NCI-H1417 treated with DMSO at 0.1 percent for 48 hours (cell line): ENCODE data around the gene ANKEF1.
"Not testable (repeated sequence)": the region's sequence is repeated elsewhere in the genome, so short reads cannot be mapped to it uniquely, and the experiment has no call there.

Source experiments
- DNase-seq: peaks from one replicate; lab custom pipeline; 2025; lab: John Stamatoyannopoulos, UW

The ANKEF1 gene

DNA sequence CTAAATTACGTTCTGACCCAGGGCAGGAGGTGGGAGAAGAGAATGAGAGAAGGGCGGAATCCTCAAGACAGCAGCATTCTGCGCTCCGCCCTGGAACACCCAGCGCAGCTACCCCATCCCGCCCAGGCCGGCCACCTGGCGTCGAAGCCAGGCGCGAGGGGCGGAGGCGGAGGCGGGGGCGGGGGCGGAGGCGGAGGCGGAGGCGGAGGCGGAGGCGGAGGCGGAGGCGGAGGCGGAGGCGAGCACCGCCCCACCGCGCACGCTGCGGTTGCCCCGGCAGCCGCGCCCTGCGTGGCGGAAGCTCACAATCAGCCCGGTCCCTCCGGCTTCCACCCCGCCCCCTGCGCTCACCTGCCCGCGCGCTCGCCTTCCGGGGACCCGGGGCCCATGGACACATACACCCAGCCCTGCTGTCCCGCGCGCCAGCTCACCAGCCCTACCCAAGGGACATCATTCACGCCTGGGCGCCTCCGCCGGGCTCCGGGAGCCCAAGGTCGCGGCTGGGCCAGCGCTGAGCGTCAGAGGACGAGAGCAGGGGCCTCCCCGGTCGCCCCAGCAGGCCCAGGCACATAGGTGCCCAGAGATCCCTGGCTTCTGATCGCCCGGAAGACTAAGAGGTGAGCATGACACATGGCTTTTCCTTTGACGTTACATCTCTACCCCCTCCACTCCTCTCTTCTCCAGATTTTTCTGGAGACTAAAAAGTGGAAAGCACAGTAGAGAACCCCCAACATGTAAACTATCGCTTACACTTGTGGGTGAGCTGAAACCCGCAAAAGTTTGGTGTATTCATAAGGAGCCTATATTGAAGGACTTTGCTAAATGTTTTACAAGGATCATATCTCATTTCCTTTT lies at the start of gene ANKEF1:
Gene ANKEF1 (plus strand): TSS at position 271 of the 855 bp plus-strand sequence. CDS start 3,315 bp downstream, outside the sequence.
- DNase-seq, result peak; percentile 54

DNA sequence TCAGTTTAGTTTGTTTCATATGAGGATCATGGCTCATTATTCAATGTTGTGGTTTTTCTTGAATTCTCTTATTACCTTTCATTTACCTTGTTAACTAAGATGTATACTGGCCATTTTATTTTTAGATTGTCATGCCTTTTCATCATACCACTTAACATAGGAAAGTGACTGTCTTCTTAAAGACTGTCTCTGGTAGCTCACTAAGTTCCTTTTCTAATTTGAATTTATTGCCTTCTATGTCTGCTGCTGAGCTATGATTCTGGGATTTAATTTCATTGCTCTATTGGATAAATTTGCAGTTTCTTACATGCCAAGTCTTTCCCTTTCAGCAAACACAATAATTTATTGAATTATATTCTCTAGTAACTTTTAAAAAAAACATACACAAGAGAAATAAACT lies 49.5 kb upstream of the ANKEF1 start:
- DNase-seq, result no peak

DNA sequence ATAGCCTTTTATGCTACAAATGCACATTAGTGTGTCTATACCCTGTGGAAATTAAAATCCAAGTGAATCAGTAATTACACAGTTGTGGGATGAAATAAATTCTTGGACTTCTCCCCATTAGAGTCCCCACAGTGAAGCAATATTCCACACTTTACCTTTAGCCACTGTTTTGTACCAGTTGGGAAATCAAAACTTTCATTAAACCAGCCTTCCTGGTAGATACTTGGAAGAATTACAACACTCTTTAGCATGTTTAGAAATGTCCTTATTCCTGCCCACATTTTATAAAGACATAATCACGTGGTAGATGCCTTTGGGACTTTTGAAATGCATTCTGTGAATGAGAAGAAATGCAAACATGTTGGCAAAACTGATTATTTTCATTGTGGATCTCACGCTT lies 49.0 kb upstream of the ANKEF1 start:
- no peak for DNase-seq

DNA sequence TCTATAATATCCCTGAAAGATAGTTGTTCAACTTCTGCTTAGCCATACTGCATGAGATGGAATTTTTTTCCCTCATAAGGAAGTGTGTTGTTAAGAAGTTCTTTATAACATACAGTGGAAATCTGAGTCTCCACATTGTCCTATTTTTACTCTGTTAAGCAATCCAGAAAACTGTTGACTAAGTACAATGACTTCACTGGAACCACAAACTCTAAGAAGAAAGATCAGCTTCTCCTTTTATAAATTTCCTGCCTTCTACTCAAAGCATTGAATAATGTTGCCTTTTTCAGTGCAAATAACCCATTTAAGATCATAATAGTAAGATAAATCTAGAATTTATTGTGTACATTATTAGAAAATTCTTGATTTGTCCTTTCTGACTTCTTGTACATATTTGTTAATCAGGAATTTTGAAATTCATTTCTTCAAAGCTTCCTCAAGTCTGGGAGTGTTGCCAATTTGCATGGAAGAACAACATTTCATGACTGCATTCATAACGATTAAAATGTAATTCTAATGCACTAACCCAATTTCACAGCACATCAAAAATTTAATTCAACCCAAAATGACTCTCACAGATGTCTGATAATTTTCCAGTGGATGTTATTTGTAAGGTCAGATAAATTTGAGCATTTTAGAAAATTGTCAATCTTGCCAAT lies 45.6 kb upstream of the ANKEF1 start:
- DNase-seq, result no peak

DNA sequence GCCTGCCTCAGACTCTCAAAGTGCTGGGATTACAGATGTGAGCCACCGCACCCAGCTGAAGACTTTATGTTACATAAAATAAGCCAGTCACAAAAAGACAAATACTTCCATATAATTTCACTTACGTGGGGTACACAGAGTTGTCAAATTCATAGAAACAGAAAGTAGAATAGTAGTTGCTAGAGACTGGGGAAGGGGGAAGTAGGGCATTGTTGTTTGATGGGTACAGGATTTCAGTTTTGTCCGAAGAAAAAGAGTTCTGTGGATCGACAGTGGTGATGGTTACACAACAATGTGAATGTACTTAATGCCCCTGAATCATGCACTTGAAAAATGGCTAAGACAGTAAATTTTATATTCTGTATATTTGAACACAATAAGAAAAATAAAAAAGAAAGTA lies 41.6 kb upstream of the ANKEF1 start:
- no peak for DNase-seq

DNA sequence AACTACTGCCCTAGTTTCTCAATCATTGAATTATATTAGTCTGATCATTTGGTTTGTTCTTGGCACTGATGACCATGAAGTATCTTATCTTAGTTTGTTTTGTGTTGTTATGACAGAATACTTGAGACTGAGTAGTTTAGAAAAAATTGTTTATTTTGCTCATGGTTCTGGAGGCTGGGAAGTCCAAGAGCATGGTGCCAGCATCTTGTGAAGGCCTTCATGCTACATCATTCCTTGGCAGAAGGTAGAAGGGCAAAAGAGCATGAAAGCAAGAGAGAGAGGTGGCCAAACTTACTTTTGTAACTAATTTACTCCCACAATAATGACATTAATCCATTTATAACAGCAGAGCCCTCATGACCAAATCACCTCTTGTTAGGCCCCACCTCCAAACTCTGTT lies 40.1 kb upstream of the ANKEF1 start:
- DNase-seq, result no peak

DNA sequence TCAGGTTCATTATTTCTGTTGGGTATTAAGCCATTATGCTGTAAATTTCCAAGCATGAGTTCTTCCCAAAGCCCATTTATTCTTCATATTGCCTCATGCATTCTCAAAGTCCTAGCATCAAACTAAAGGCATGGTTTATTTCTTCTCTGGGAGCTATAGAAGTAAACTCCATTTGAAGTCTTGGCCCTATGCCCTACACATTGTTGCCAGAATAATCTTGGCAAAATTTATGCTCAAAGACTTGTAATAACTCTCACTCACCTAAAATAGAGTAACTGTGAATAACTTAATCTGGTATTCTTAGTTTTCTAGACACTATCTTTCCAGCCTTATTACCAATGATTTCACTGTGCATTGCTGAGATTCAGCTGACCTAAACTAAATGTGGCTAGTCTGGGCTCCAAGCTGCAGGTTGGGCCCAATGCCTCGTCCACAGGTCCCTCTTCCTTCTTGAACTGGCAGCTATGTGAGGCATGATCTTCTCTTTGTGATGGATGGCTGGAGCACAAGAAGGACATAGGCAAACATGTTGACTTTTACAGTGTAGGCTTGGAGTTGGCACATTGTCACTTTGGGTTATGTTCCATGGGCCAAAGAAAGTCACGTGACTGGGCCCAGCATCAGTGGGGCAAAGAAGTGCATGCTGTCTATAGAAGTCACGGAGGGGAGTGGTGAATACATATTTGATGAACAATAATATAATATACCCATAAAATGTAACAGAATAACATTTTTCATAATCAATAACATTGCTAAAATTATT lies 39.1 kb upstream of the ANKEF1 start:
- no peak for DNase-seq

DNA sequence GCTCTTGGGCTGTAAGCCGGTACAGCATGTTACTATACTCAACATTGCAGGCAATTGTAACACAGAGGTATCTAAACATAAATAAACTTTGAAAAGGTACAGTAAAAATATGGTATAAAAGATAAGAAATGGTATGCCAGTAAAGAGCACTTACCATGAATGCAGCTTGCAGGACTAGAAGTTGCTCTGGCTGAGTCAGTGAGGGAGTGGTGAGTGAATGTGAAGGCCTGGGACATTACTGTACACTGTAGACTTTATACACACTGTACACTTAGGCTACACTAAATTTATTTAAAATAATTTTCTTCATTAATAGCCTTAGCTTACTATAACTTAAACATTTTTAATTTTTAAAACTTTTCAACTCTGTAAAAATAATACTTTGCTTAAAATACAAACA lies 37.8 kb upstream of the ANKEF1 start:
- DNase-seq, result no peak

DNA sequence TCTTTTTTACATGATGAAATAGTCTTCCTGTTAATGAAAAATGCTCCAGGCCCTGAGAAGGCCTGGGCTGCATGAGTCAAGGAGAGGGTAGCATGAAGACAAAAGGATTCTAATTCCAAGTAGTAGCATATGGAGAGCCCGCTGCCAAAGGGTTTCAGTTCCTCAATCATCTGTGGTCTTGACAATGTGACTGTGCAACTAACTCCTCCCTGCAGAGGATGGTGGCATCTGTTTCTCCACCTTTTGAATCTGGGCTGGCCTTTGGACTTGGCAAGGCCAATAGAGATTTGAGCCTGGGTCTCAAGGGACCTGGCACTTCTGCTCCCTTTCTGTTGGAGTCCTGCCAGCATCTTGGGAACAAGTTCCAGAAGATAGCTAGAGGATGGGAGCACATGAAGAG lies 35.1 kb upstream of the ANKEF1 start:
- no peak for DNase-seq

DNA sequence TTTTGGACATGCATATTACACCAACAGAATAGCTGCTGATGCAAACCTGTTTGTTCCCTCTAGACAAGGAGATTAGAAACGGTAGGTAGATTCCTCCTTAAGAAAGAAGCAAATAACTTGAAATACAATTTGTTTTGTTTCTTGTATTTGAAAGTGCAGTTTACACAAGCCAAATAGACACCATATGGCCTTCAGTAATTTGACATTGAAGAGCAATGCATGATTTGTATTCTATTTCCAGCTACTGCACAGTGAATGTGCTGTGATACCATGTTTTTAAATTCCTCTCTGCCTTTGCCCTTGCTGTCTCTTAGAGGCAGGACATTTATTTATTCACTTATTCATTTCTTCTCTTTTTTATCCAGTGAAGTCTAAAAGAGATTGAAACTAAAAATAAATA lies 31.9 kb upstream of the ANKEF1 start:
- DNase-seq, result no peak

DNA sequence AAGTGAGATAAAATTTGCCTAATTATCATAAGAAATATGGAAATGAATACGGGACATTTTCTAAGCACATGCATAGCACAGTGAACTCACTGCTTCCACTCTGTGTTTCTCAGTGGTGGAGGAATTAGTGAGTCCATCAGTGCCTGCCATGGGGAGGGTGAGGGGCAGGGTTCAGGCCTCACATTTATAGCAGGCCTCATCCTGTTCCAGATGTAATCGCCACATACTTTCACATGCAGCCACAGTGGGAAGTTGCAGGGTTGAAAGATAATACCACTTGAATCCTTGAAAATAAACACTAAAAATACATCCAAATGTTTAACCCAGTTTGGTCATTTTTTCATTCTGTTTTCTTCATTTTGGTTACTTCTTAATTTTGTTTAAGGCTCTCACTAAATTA lies 29.9 kb upstream of the ANKEF1 start:
- DNase-seq, result no peak

DNA sequence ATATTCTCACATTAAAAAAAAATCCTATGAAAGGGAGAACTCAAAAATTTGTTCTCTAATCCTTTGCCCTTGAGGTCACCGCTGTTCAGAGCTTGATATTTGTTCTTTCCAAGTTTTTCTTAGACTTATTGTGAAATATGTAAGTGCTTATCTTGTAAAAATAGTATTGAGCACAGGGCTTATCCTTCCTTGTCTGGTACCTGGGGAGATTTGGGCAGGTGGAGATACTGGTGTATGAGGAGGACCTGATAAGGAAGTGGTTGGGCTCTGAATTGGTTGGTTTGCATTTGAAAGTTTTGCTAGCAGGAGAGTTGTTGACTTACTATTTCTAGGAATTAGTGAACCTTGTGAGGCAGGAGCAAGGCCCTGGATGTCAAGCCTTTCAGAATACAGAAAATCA lies 28.9 kb upstream of the ANKEF1 start:
- no peak for DNase-seq

DNA sequence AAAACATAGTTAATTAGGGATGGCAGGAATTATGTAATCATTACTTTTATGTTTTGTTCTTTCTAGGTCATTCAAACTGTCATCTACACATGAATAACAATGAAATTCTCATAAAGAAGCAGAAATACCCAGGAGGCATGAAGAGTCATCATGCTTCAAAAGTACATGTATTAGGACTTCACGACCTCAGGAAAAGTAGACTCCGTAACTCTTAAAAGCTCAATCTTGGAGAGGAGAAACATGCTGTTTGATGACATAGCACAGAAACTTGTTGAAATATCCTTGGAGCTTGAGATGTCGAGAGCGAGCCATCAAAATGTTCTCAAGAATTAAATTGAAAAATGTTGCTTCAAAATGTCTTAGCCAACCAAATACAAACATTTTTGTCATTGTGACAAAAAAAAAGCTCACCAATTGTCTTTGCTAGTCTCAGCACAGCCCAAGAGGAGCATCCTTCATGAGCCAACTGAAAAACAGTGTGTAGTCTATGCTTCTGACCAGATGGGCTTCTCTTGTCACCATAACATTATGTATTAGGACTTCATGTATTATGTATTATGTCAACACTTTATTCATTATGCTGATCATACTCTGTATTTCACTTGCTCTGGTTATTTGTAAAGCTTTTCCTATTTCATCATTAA lies 28.2 kb upstream of the ANKEF1 start:
- DNase-seq, result no peak

DNA sequence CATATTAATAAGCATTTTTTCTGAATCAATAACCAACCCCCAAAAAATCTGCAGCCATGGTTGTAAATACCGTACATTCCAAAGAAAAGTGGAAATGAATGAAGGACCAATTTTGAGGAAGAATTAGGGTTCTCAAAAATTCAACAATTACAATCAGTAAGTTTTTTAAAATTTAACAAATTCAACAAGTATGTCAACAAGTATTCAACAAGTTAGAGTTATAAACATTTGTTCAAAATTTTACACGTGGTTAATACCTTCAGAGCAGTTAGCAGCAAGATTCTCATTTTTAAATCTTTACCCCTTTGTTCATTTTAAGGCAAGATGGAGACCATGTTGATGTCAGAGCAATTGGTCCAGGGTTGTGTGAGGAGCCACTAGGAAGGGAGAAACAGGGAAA lies 27.6 kb upstream of the ANKEF1 start:
- no peak for DNase-seq

DNA sequence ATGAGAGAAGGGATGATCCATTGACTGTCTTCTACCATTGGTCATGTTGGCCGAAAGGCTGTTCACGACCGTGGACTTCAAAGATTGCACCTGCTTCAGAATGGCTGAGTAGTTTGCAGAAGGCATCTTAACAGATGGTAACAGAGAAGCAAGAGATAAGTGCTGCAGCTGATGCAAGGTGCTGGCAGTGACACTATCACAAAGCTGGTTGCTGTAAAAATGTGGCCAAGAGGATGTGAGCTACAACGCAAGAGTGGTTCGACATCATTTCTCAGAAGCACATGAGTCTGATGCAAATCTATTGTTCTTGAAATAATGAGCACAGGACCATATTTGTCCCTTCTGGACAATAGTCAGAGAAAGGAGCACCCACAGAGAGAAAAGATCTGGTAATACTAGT lies 27.0 kb upstream of the ANKEF1 start:
- DNase-seq, result no peak

DNA sequence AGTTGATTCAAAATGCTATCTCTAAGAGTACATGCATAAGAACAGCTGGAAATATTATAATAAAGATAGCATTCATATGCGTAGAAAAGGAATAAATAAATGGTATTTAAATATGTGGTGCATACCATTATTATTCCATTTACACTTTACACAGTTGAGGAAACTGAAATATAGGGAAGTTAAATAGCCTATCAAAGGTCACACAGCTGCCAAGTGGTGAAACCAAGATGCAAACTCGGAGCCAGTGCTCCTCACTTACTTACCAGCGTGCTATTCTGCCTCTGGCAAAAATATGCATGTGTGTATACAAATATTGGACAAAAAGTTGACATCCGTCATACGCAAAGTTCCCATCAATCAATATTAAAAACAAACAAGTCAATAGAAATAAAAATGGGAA lies 22.3 kb upstream of the ANKEF1 start:
- no peak for DNase-seq

DNA sequence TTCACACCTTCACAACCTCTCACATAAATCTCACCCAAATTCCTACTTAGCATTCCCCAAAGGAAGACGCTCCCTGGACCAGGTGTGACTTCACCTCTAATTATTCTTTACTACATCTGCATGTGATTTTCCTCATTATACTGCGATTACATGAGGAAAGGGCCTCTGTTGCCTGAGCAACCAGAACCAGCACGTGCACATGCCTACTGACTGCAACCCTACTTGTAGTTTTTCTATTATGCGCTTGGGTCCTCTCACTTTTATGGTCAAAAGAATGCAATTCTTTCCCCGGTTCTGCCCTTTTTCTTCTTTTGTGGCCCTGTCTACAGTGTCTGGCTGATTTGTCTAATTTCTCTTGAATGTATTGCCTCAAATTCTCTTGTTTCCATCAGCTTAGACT lies 20.4 kb upstream of the ANKEF1 start:
- peak; percentile 8 for DNase-seq

DNA sequence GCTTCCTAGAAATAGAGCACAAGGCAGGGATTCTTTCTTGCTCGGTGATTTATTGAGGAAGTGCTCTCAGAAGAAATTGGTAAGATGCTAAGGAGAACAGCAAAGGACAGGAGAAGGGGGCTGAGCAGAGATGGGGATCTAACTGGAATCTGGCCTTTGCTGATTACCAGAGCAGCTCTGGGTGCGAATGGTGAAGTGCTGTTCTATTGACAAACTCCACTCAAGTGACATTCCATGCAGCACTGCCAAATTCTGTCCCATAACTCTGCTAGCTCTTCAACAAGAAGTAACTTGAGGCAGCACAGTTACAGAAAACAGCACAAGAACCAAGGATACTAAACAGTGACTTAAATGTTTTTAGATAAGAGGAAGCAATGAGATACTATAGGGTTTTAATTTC lies 13.8 kb upstream of the ANKEF1 start:
- DNase-seq, result no peak

DNA sequence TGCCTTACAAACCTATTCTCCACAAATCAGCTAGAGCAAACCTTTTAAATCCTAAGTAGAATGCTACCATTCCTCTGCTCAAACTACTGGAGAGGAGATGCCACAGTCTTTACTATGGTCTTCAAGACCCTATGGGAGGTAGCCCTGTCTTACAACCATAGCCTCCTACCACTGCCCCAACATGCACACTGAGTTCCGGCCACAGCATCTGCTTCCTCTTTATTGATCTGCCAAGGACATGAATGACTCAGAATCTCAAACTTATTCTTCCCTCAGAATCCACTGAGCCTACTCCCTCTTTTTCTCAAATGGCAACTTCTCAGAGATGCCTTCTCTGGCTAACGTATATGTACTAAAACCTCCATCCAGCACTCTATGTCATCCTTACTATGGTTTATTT lies 12.2 kb upstream of the ANKEF1 start:
- DNase-seq, result no peak

DNA sequence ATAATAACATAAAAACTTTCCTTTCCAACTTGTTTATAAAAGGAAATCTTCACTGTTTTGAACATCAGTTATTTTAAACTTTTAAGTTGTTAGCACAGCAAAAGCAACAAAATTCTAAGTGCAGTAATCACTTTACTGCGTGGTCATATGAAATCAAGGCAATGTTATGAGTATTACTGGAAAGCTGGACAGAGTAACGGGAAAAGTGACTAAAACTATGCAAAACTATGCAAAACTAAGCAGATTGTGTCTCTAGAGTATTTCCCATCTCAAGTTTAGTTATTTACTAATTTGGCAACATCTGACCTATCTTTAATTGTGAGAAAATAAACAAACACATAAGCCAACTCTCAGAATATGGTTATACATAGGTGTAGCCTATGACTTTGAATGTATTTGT lies 10.9 kb upstream of the ANKEF1 start:
- no peak for DNase-seq

DNA sequence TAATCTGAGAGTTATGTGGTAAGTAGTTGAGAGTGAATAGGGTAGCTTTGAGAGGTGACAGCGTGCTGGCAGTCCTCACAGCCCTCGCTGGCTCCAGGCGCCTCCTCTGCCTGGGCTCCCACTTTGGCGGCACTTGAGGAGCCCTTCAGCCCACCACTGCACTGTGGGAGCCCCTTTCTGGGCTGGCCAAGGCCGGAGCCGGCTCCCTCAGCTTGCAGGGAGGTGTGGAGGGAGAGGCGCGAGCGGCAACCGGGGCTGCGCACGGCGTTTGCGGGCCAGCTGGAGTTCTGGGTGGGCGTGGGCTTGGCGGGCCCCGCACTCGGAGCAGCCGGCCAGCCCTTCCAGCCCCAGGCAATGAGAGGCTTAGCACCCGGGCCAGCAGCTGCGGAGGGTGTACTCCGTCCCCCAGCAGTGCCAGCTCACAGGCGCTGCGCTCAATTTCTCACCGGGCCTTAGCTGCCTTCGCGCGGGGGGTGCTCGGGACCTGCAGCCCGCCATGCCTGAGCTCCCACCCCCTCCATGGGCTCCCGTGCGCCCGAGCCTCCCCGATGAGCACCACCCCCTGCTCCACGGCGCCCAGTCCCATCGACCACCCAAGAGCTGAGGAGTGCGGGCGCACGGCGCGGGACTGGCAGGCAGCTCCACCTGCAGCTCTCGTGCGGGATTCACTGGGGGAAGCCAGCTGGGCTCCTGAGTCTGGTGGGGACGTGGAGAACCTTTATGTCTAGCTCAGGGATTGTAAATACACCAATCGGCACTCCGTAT lies 3.2 kb upstream of the ANKEF1 start:
- DNase-seq, result not testable (repeated sequence)

DNA sequence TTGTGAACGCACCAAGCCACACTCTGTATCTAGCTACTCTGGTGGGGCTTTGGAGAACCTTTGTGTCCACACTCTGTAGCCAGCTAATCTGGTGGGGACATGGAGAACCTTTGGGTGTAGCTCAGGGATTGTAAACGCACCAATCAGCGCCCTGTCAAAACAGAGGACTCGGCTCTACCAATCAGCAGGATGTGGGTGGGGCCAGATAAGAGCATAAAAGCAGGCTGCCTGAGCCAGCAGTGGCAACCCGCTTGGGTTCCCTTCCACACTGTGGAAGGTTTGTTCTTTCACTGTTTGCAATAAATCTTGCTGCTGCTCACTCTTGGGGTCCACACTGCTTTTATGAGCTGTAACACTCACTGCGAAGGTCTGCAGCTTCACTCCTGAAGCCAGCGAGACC lies 2.5 kb upstream of the ANKEF1 start:
- DNase-seq, result not testable (repeated sequence)
